IMR-90 (cell line): ENCODE measurements around the gene FMNL3. TPM values are rescaled to one million over a fixed set of nuclear protein-coding genes. Genes with fewer than 3 reads are reported as not detected.

Experiments
- ATAC-seq: fragments of 200-7000 bp; cut with Tn5 transposase; 2 replicates; pipeline ENCODE4 v1.9.1; 2020; ENCODE audit warnings: low read depth, mild to moderate bottlenecking, moderate library complexity
- BruUV-seq: library from RNA; stranded (reverse); fragments of 400-500 nt; replicated peaks from 2 replicates; lab custom pipeline; 2021; lab: Mats Ljungman, UMichigan
- CTCF ChIA-PET: fragments of 300-600 bp; formaldehyde crosslinking; extraction: SDS; loops from one replicate; lab custom pipeline; 2021; ENCODE audit warnings: antibody characterized with exemption; lab: Yijun Ruan, JAX
- POLR2A ChIA-PET: fragments of 300-600 bp; sonication (Branson Sonifier 250); formaldehyde crosslinking; loops from one replicate; lab custom pipeline; 2022; ENCODE audit warnings: antibody characterized with exemption; ENCODE audit not compliant: unreplicated experiment; lab: Charles Lee
- DNase-seq: peaks from one replicate; pipeline ENCODE4 v3.0.0; 2013
- H2AFZ ChIP-seq: replicated peaks from 2 replicates; pipeline ENCODE3; 2013; ENCODE audit warnings: low read length, mild to moderate bottlenecking; ENCODE audit not compliant: poor library complexity
- H2AK5ac ChIP-seq: 2 replicates; pipeline ENCODE4 v1.6.1; 2013; ENCODE audit warnings: low read depth, low read length, inconsistent platforms
- H2AK9ac ChIP-seq: replicated peaks from 2 replicates; pipeline ENCODE3; 2013; ENCODE audit warnings: mild to moderate bottlenecking, low read depth, low read length, moderate library complexity; ENCODE audit not compliant: poor library complexity
- H2BK120ac ChIP-seq: 2 replicates; pipeline ENCODE4 v1.6.1; 2013; ENCODE audit warnings: low read depth, low read length, inconsistent platforms
- H2BK15ac ChIP-seq: 3 replicates; pipeline ENCODE4 v1.6.1; 2013; ENCODE audit warnings: low read depth, low read length, inconsistent platforms
- H2BK20ac ChIP-seq: 2 replicates; pipeline ENCODE4 v1.6.1; 2013; ENCODE audit warnings: low read depth, mild to moderate bottlenecking, inconsistent platforms, low read length, moderate library complexity
- H2BK5ac ChIP-seq: 2 replicates; pipeline ENCODE4 v1.6.1; 2013; ENCODE audit warnings: mild to moderate bottlenecking, low read depth, low read length, inconsistent platforms; ENCODE audit not compliant: poor library complexity, severe bottlenecking
- H3K14ac ChIP-seq: replicated peaks from 2 replicates; pipeline ENCODE4 v1.6.1; 2013; ENCODE audit warnings: low read depth, low read length, inconsistent platforms
- H3K18ac ChIP-seq: 2 replicates; pipeline ENCODE4 v1.6.1; 2013; ENCODE audit warnings: low read depth, low read length, control low read depth
- H3K23ac ChIP-seq: 2 replicates; pipeline ENCODE4 v1.6.1; 2013; ENCODE audit warnings: low read depth, low read length, inconsistent platforms
- H3K27ac ChIP-seq: 2 replicates; pipeline ENCODE4 v1.5.1; 2013; ENCODE audit warnings: mild to moderate bottlenecking, control low read depth, low read length; ENCODE audit not compliant: insufficient read depth
- H3K27me3 ChIP-seq: 2 replicates; pipeline ENCODE4 v1.6.1; 2013; ENCODE audit warnings: low read length; ENCODE audit not compliant: control insufficient read depth, insufficient read depth
- H3K36me3 ChIP-seq: 2 replicates; pipeline ENCODE4 v1.6.1; 2013; ENCODE audit warnings: low read length, mixed read lengths; ENCODE audit not compliant: control insufficient read depth, insufficient read depth
- H3K4ac ChIP-seq: 2 replicates; pipeline ENCODE4 v1.6.1; 2013; ENCODE audit warnings: low read depth, low read length, inconsistent platforms
- H3K4me1 ChIP-seq: 2 replicates; pipeline ENCODE4 v1.6.1; 2013; ENCODE audit warnings: low read length, mixed read lengths; ENCODE audit not compliant: control insufficient read depth, insufficient read depth
- H3K4me2 ChIP-seq: 2 replicates; pipeline ENCODE4 v1.6.1; 2013; ENCODE audit warnings: low read depth, mild to moderate bottlenecking, control low read depth, low read length, moderate library complexity
- H3K4me3 ChIP-seq: 2 replicates; pipeline ENCODE4 v1.5.1; 2013; ENCODE audit warnings: low read depth, mild to moderate bottlenecking, control low read depth, low read length, moderate library complexity; ENCODE audit not compliant: insufficient read depth
- H3K56ac ChIP-seq: 2 replicates; pipeline ENCODE4 v1.6.1; 2013; ENCODE audit warnings: low read length, inconsistent platforms; ENCODE audit not compliant: insufficient read depth; ENCODE audit errors: extremely low read depth
- H3K79me1 ChIP-seq, 2 experiments: 2 replicates each; pipeline ENCODE4 v1.6.1; 2013; ENCODE audit warnings: low read length in 2 of 2, inconsistent platforms in 1 of 2, low read depth in 1 of 2
- H3K9ac ChIP-seq: 2 replicates; pipeline ENCODE4 v1.6.1; 2013; ENCODE audit warnings: low read depth, low read length, control low read depth
- H3K9me1 ChIP-seq: 2 replicates; pipeline ENCODE4 v1.6.1; 2013; ENCODE audit warnings: low read length, inconsistent platforms; ENCODE audit not compliant: insufficient read depth
- H3K9me3 ChIP-seq: 2 replicates; pipeline ENCODE4 v1.6.1; 2013; ENCODE audit warnings: low read length; ENCODE audit not compliant: control insufficient read depth, insufficient read depth
- H4K20me1 ChIP-seq: 2 replicates; pipeline ENCODE4 v1.6.1; 2013; ENCODE audit warnings: low read length, inconsistent platforms; ENCODE audit not compliant: insufficient read depth
- H4K5ac ChIP-seq: 2 replicates; pipeline ENCODE4 v1.6.1; 2013; ENCODE audit warnings: mild to moderate bottlenecking, low read depth, low read length, control low read depth
- H4K8ac ChIP-seq, 2 experiments: 2 replicates each; pipeline ENCODE4 v1.6.1; 2013; ENCODE audit warnings: low read depth in 2 of 2, low read length in 2 of 2, control low read depth in 1 of 2, inconsistent platforms in 1 of 2
- H4K91ac ChIP-seq: 2 replicates; pipeline ENCODE4 v1.6.1; 2013; ENCODE audit warnings: low read depth, low read length, inconsistent platforms; ENCODE audit not compliant: insufficient read depth
- CHD1 ChIP-seq: IDR thresholded peaks from 2 replicates; pipeline ENCODE4 v1.6.1; 2012; ENCODE audit warnings: low read depth, low read length, improper control_type of control experiment
- CTCF ChIP-seq: conservative IDR thresholded peaks from 2 replicates; pipeline ENCODE4 v1.5.1; 2012; ENCODE audit warnings: mild to moderate bottlenecking, low read depth, low read length, improper control_type of control experiment
- ELK1 ChIP-seq: fragments of 150-350 bp; IDR thresholded peaks from 2 replicates; pipeline ENCODE4 v1.6.1; 2016; ENCODE audit warnings: low read depth, mild to moderate bottlenecking, low read length, moderate library complexity, borderline replicate concordance
- FOS ChIP-seq: fragments of 150-350 bp; IDR thresholded peaks from 2 replicates; pipeline ENCODE4 v1.6.1; 2016; ENCODE audit warnings: low read depth, low read length
- MAFK ChIP-seq: IDR thresholded peaks from 2 replicates; pipeline ENCODE4 v1.6.1; 2012; ENCODE audit warnings: low read depth, low read length, improper control_type of control experiment
- MXI1 ChIP-seq: IDR thresholded peaks from 2 replicates; pipeline ENCODE4 v1.6.1; 2012; ENCODE audit warnings: low read depth, mild to moderate bottlenecking, low read length, moderate library complexity, borderline replicate concordance
- NFE2L2 ChIP-seq: fragments of 150-350 bp; IDR thresholded peaks from 2 replicates; pipeline ENCODE4 v1.6.1; 2016; ENCODE audit warnings: low read depth, mild to moderate bottlenecking, low read length
- POLR2A ChIP-seq: IDR thresholded peaks from 2 replicates; pipeline ENCODE4 v1.6.1; 2012; ENCODE audit warnings: mild to moderate bottlenecking, low read depth, low read length
- RAD21 ChIP-seq: IDR thresholded peaks from 2 replicates; pipeline ENCODE4 v1.6.1; 2012; ENCODE audit warnings: low read length, improper control_type of control experiment
- RCOR1 ChIP-seq: IDR thresholded peaks from 2 replicates; pipeline ENCODE4 v1.6.1; 2012; ENCODE audit warnings: mild to moderate bottlenecking, low read length, improper control_type of control experiment; ENCODE audit not compliant: insufficient replicate concordance
- SMC3 ChIP-seq: fragments of 150-350 bp; IDR thresholded peaks from 2 replicates; pipeline ENCODE4 v1.6.1; 2016; ENCODE audit warnings: low read depth, mild to moderate bottlenecking, antibody characterized with exemption, low read length, moderate library complexity
- USF2 ChIP-seq: fragments of 150-350 bp; IDR thresholded peaks from 2 replicates; pipeline ENCODE4 v1.6.1; 2017; ENCODE audit warnings: mild to moderate bottlenecking, antibody characterized with exemption, low read length, low read depth
- WGBS, 2 experiments: methylation state at CpG; one replicate each; pipeline versions ENCODE4 v1.1.5 to v1.1.7; 2013; ENCODE audit warnings: missing lambda C conversion rate in 2 of 2; ENCODE audit not compliant: insufficient read length in 1 of 2; ENCODE audit errors: extremely low coverage in 2 of 2; 5-methylcytosine and 5-hydroxymethylcytosine counted together
- dilution Hi-C: fragments of 300-500 bp; cut with HindIII; formaldehyde crosslinking; loops from one replicate; pipeline ENCODE4 v1.14.3; 2018; ENCODE audit warnings: low sequenced_read_pairs; ENCODE audit not compliant: unreplicated experiment
- in situ Hi-C: fragments of 300-500 bp; cut with MboI; formaldehyde crosslinking; loops from 3 replicates; pipeline ENCODE4 v1.14.3; 2019; ENCODE audit warnings: low sequenced_read_pairs, inconsistent platforms, mixed read lengths
- intact Hi-C: fragments of 100-400 bp; cut with micrococcal nuclease; formaldehyde crosslinking; loops from 2 replicates; pipeline ENCODE4 v1.10.0; 2022
- polyA plus RNA-seq, 3 experiments: library from polyadenylated mRNA; depleted of rRNA; stranded (reverse); fragments of >200 nt; gene quantifications; 2 replicates each; pipeline ENCODE4 v1.2.3, GENCODE V29; 2012; ENCODE audit warnings: low replicate concordance in 1 of 3
- total RNA-seq: library from RNA; depleted of rRNA; stranded (reverse); fragments of >200 nt; gene quantifications from 2 replicates; pipeline ENCODE4 v1.2.3, GENCODE V29; 2012

The FMNL3 gene
- total and polyA plus RNA-seq, 2 of the 4 experiments (the other 2 are of a cell fraction), result 16.3 to 36.4 TPM

GRCh38 chr12:49693931-49694444 is 13.2 kb downstream of the FMNL3 start:
- ChIA-PET CTCF (no interaction called here), POLR2A (no interaction called here)
- H2AK9ac ChIP-seq, result no peak overlapping the region
- DNase-seq (no peak), ATAC-seq (no peak)
- no peak overlapping the region for H2BK20ac ChIP-seq
- dilution Hi-C loops (no loop called here), in situ Hi-C loops (no loop called here), intact Hi-C loops (no loop called here)
- no peak overlapping the region for H3K27ac ChIP-seq
- H2AK5ac ChIP-seq, result no peak overlapping the region
- H3K14ac ChIP-seq, result no peak overlapping the region
- H4K20me1 ChIP-seq, result peaks cover 23% of the 10 kb centered on the region
- H4K8ac ChIP-seq, result no peak overlapping the region; a peak in 1 of 4 replicates
- TF ChIP-seq RCOR1 (no peak), CTCF (no peak), SMC3 (no peak), USF2 (no peak), ELK1 (no peak), MAFK (no peak), FOS (no peak), NFE2L2 (no peak), RAD21 (no peak), MXI1 (no peak), CHD1 (no peak), POLR2A (no peak)
- H2BK15ac ChIP-seq, result no peak overlapping the region
- no peak overlapping the region for H3K23ac ChIP-seq
- no peak overlapping the region for H4K91ac ChIP-seq
- no peak overlapping the region for H4K5ac ChIP-seq
- H3K9ac ChIP-seq, result no peak overlapping the region
- H3K4me2 ChIP-seq, result no peak overlapping the region; the same call in 1 of the 2 replicates
- no peak overlapping the region; the same call in 1 of the 2 replicates for H3K4ac ChIP-seq
- no CpG with 5 or more reads among the region's 8 CpGs for WGBS, 2 experiments
- H3K9me1 ChIP-seq, result peaks cover 13% of the 10 kb centered on the region
- no peak overlapping the region for H2AFZ ChIP-seq
- no peak overlapping the region for H3K18ac ChIP-seq
- peak overlapping the region; percentile 8; the same call in 1 of the 2 replicates for H2BK120ac ChIP-seq
- no peaks in the 10 kb centered on the region for H3K9me3 ChIP-seq
- H3K56ac ChIP-seq, result no peak overlapping the region
- H3K36me3 ChIP-seq, result no peaks in the 10 kb centered on the region
- BruUV-seq, result no TSS peak
- H3K27me3 ChIP-seq, result no peaks in the 10 kb centered on the region
- peaks cover 34 to 87% of the 10 kb centered on the region in 2 experiments for H3K79me1 ChIP-seq
- no peak overlapping the region for H3K4me3 ChIP-seq
- H2BK5ac ChIP-seq, result no peak overlapping the region
- H3K4me1 ChIP-seq, result peaks cover 6% of the 10 kb centered on the region
